Suprapubic skin (tissue), 4 donors: ENCODE data around the gene UBE2L3. TPM values are rescaled to one million over a fixed set of nuclear protein-coding genes. Genes with fewer than 3 reads are reported as not detected.

ENCODE experiments used
- DNase-seq, 2 donors: peaks; one replicate each; pipeline ENCODE4 v3.0.0-alpha.2; 2019; ENCODE audit warnings: low spot score in 2 of 2
- H3K27ac ChIP-seq: fragments of 200-600 bp; sonication (generic); one replicate; pipeline ENCODE4 v1.5.1; 2019
- H3K27me3 ChIP-seq: fragments of 200-600 bp; sonication (generic); one replicate; pipeline ENCODE4 v1.5.1; 2019
- H3K36me3 ChIP-seq: fragments of 200-600 bp; sonication (generic); one replicate; pipeline ENCODE4 v1.5.1; 2019
- H3K4me1 ChIP-seq: fragments of 200-600 bp; sonication (generic); one replicate; pipeline ENCODE4 v1.5.1; 2019
- H3K4me3 ChIP-seq: fragments of 200-600 bp; sonication (generic); one replicate; pipeline ENCODE4 v1.5.1; 2019; ENCODE audit warnings: mild to moderate bottlenecking
- H3K9me3 ChIP-seq: fragments of 200-600 bp; sonication (generic); one replicate; pipeline ENCODE4 v1.5.1; 2019
- CTCF ChIP-seq, 2 donors: fragments of 200-600 bp in 1 of 2; fragments of 450-650 bp in 1 of 2; sonication (generic) in 1 of 2; IDR thresholded peaks; one replicate each; pipeline ENCODE4 v1.5.1; 2016 to 2019; ENCODE audit warnings: antibody characterized with exemption in 2 of 2, mild to moderate bottlenecking in 1 of 2, moderate library complexity in 1 of 2
- EP300 ChIP-seq: sonication (generic); formaldehyde crosslinking; IDR thresholded peaks from one replicate; pipeline ENCODE4 v1.6.1; 2017; ENCODE audit warnings: antibody characterized with exemption
- POLR2A ChIP-seq, 2 donors: fragments of 450-650 bp; IDR thresholded peaks; one replicate each; pipeline ENCODE4 v1.6.1; 2017; ENCODE audit warnings: antibody characterized with exemption in 2 of 2, mild to moderate bottlenecking in 2 of 2, moderate library complexity in 2 of 2
- POLR2AphosphoS5 ChIP-seq, 3 donors: sonication (generic); formaldehyde crosslinking; IDR thresholded peaks; one replicate each; pipeline ENCODE4 v1.6.1; 2017; ENCODE audit warnings: antibody characterized with exemption in 3 of 3
- WGBS: methylation state at CpG from one replicate; pipeline ENCODE4 v1.1.5; 2018; 5-methylcytosine and 5-hydroxymethylcytosine counted together
- total RNA-seq, 4 donors: library from RNA; depleted of rRNA; stranded (reverse); fragments of >200 nt; gene quantifications; one replicate each; pipeline ENCODE4 v1.1.0, GENCODE V29; 2016

UBE2L3 gene
- total RNA-seq, 4 donors from 2014 or later: 28.6 to 52.2 (median 48.1) TPM

GRCh38 chr22:21628386-21629254, 61.1 kb downstream of the UBE2L3 start:
- Histone ChIP-seq H3K27ac (peak overlapping the region; percentile 87), H3K36me3 (no peaks in the 10 kb centered on the region), H3K9me3 (no peaks in the 10 kb centered on the region), H3K4me1 (peaks cover 36% of the 10 kb centered on the region), H3K4me3 (peak overlapping the region; percentile 97), H3K27me3 (no peaks in the 10 kb centered on the region)
- 75% methylated on average over 57 of the region's 74 CpGs for WGBS
- no peak for DNase-seq
- no peak for TF ChIP-seq POLR2AphosphoS5 (IDR thresholded peaks at IDR 0.05)
- TF ChIP-seq CTCF (IDR thresholded peaks at IDR 0.05): no peak
- TF ChIP-seq POLR2A (IDR thresholded peaks at IDR 0.05): no peak
- TF ChIP-seq EP300: no peak

GRCh38 chr22:21629255-21630149, 62.0 kb downstream of the UBE2L3 start, which contains the start of gene YDJC:
Gene YDJC (minus strand): TSS chr22:21630022. CDS start chr22:21630014, 8 bp downstream.
- Histone ChIP-seq H3K9me3 (no peaks in the 10 kb centered on the region), H3K36me3 (no peaks in the 10 kb centered on the region), H3K27me3 (no peaks in the 10 kb centered on the region), H3K4me3 (peak within 1 kb of the TSS; percentile 97), H3K4me1 (peaks cover 27% of the 10 kb centered on the region), H3K27ac (peak within 1 kb of the TSS; percentile 87)
- DNase-seq: peak; percentile 94
- 0% methylated on average over 2 of the region's 93 CpGs for WGBS
- peak in 1 of 2 donors; percentile 32 for TF ChIP-seq POLR2A (IDR thresholded peaks at IDR 0.05)
- TF ChIP-seq CTCF (IDR thresholded peaks at IDR 0.05): peak; percentile 6 to 58
- TF ChIP-seq POLR2AphosphoS5 (IDR thresholded peaks at IDR 0.05): peak in 1 of 3 donors; percentile 17
- TF ChIP-seq EP300: no peak

- H3K4me1 ChIP-seq: peaks cover 18% of the 10 kb centered on the region
- WGBS: 96% methylated on average over 4 of the region's 4 CpGs
- no peak overlapping the region for H3K4me3 ChIP-seq
- no peak for DNase-seq
- H3K27me3 ChIP-seq: no peaks in the 10 kb centered on the region
- H3K27ac ChIP-seq: no peak overlapping the region
- H3K9me3 ChIP-seq: no peaks in the 10 kb centered on the region
- no peaks in the 10 kb centered on the region for H3K36me3 ChIP-seq
- TF ChIP-seq EP300 (no peak), POLR2A (IDR thresholded peaks at IDR 0.05) (no peak), POLR2AphosphoS5 (IDR thresholded peaks at IDR 0.05) (no peak), CTCF (IDR thresholded peaks at IDR 0.05) (no peak)
Observed at GRCh38 chr22:21631025-21631424, 63.5 kb downstream of the UBE2L3 start.

- Histone ChIP-seq H3K36me3 (no peaks in the 10 kb centered on the region), H3K4me3 (no peak within 1 kb of the TSS), H3K9me3 (no peaks in the 10 kb centered on the region), H3K27me3 (no peaks in the 10 kb centered on the region), H3K27ac (no peak within 1 kb of the TSS), H3K4me1 (peaks cover 15% of the 10 kb centered on the region)
- DNase-seq: no peak
- WGBS: 79% methylated on average over 25 of the region's 27 CpGs
- no peak for TF ChIP-seq CTCF (IDR thresholded peaks at IDR 0.05)
- no peak for TF ChIP-seq POLR2AphosphoS5 (IDR thresholded peaks at IDR 0.05)
- no peak for TF ChIP-seq POLR2A (IDR thresholded peaks at IDR 0.05)
- no peak for TF ChIP-seq EP300
Observed at GRCh38 chr22:21632237-21632895, 64.9 kb downstream of the UBE2L3 start, which contains the start of gene CCDC116. Gene CCDC116 (plus strand): TSS chr22:21632760. CDS start chr22:21633182, 422 bp downstream.
